Peyer's patch (tissue), 4 donors: ENCODE data around the gene RHOU.
"Not testable (repeated sequence)": the region's sequence is repeated elsewhere in the genome, so short reads cannot be mapped to it uniquely, and the experiment has no call there.

Source experiments
- CTCF ChIP-seq, 6 experiments: fragments of 450-650 bp in 4 of 6; fragments of 200-600 bp in 2 of 6; sonication (generic) in 1 of 6; IDR thresholded peaks; one replicate each; pipeline ENCODE4 v1.5.1; 2017 to 2019; ENCODE audit warnings: antibody characterized with exemption in 6 of 6, mild to moderate bottlenecking in 3 of 6, moderate library complexity in 1 of 6
- POLR2A ChIP-seq, 2 donors: fragments of 450-650 bp; IDR thresholded peaks; one replicate each; pipeline ENCODE4 v1.5.1; 2017; ENCODE audit warnings: antibody characterized with exemption in 2 of 2, mild to moderate bottlenecking in 2 of 2, moderate library complexity in 2 of 2

GRCh38 chr1:228775946-228776345 lies 40.7 kb downstream of the RHOU start:
- not testable (repeated sequence) for TF ChIP-seq CTCF, POLR2A (IDR thresholded peaks at IDR 0.05)
